ENCODE results near the gene NAV2.

- no peak for TF ChIP-seq EZH2 (IDR thresholded peaks at IDR 0.05)
- no peak for TF ChIP-seq CTCF (IDR thresholded peaks at IDR 0.05 in 2 of 3, conservative IDR thresholded peaks at IDR 0.05 in 1 of 3; ENCODE audit: borderline replicate concordance in 1 of 3, insufficient read depth in 1 of 3, low read depth in 2 of 3, low read length in 2 of 3)
- no peak for TF ChIP-seq POLR2A (IDR thresholded peaks at IDR 0.05; ENCODE audit: borderline replicate concordance, extremely low read depth, insufficient read depth, insufficient read length)
- no peak for TF ChIP-seq POLR2AphosphoS5 (IDR thresholded peaks at IDR 0.05; ENCODE audit: low read depth, low read length)
- no peak for TF ChIP-seq ZNF274 (IDR thresholded peaks at IDR 0.05; ENCODE audit: low read depth, low read length)
- TF ChIP-seq ATF3 (IDR thresholded peaks at IDR 0.05) = no peak
Measured at GRCh38 chr11:20042811-20043341, 330.2 kb downstream of the NAV2 start.

Data from HCT116 (cell line).